GM18873 (cell line): Measurements from ENCODE around the gene SLC11A2.

ENCODE experiments used
- ATAC-seq: cut with Tn5 transposase; IDR thresholded peaks from one replicate; pipeline ENCODE4 v1.9.1; 2021; ENCODE audit warnings: mild to moderate bottlenecking, moderate library complexity, moderate number of reproducible peaks; ENCODE audit not compliant: unreplicated experiment, low FRiP score

The SLC11A2 gene

GRCh38 chr12:51025836-51026638 is at the start of gene SLC11A2:
Gene SLC11A2, minus strand, starts transcription at chr12:51026384. Its CDS starts 15,656 bp downstream, at chr12:51010728.
- peak; percentile 73 for ATAC-seq

- ATAC-seq = no peak
These were observed 49.2 kb upstream of the SLC11A2 start for GRCh38 chr12:51075390-51075789.

DNA sequence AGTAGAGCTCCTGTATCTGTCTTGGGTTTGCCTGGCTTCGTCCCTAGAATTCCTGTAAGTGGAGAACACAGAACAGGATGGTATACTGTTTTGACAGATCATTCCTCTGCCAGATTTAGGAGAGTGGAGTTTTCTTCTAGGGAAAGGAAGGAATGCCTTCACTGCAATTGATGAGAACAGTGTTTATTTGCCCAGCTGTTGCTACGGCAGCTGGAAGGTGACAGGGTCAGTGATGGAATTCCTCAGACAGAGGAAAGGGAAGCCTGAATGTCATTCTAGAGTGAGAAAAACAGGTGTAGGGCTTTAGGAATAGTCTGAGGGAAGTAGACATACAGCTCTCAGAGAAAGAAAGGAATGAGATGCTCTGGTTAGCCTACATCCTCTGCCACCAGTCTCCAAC is 45.5 kb upstream of the SLC11A2 start:
- ATAC-seq = no peak

DNA sequence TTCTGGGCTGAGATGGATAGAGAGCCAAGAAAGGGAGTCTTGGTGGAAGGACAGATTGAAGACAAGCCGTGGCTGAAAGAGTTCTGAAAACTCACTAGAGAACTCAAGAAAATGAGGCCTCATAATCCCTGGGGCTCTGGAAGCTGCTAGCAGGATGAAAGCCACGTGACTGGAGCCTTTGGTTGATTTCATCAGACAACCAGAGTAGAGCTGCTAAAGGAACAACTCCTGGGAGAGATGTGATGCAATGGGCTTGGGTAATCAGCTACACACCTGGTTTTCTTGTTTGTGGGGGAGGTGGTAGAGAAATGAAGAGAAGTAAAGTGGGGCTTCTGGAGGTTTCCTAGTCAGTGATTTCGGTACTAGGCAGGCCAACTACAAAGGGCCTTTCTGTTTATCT is 43.8 kb upstream of the SLC11A2 start:
- no peak for ATAC-seq

DNA sequence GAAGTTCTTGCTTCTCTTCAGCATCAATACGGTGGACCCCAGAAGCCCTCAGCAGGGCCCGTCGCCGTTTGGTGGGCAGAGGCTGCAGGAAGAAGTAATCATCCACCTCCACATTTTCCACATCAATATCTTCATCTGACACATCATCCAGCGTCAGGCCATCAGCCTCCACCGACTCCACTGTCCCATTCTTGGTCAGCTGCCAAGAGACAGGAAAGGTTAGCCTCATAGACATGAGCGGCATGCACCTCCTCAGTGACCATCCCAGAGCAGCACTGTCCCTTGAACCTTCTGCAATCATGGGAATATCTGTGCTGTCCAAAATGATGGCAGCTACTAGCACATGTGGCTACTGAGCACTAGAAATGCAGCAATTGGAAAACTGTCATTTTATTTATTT is 41.6 kb upstream of the SLC11A2 start:
- no peak for ATAC-seq

GRCh38 chr12:51067229-51067628 is 41.0 kb upstream of the SLC11A2 start:
- no peak for ATAC-seq

GRCh38 chr12:51065530-51065929 is 39.3 kb upstream of the SLC11A2 start:
- ATAC-seq = no peak

DNA sequence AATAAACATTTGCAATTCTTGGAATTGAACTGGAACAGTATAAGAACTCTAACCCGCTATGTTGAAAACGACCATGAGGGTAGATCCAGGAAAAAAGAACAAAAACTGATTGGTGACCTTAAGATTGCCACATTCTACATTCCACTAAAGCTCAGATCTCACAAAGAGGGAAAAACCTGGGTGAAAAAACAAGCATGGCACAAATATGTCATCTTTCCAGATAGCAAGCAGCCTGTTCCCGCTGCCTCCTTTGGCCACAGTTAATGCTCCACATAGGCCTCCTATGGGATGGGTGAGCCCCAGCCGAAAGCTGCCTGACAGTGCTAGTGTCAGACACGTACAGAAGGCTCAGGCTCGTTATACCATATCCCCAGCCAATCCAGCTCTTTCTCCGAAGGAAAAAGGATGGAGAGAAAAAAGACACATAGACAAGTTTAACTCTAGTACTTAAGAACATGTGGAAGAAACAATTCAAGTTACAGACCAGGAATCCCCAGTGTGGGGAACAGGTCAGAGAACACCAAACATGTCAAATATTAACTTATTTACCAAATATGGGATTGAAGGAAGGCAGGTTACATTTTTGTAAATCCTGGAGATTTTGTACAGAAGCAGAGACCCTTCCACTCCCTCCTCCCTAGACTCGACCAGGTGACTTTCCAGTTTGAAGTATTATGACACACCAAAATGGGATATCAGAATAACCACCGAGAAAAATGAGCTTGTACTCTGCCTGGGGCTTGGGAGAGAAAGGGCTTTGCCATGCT is 36.6 kb upstream of the SLC11A2 start:
- no peak for ATAC-seq

GRCh38 chr12:51059086-51059485 is 32.9 kb upstream of the SLC11A2 start:
- no peak for ATAC-seq

- ATAC-seq = no peak
These were observed 30.1 kb upstream of the SLC11A2 start for GRCh38 chr12:51056242-51056641.

DNA sequence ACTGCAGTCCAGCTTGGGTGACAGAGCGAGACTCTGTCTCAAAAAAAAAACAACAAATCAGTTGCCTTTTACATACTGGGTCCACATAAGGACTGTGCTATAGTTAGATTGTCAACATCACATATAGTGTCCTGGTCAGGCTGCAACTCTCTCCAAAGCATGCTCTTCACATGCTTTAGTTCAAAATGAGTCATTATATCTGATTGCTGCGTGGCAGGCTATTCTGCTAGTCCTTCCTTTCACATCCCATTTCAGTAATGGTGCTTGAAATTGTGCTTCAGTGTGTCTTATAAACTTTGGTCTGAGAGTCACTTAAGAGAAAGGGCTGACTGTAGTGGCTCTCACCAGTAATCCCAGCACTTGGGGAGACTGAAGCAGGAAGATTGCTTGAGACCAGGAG is 28.9 kb upstream of the SLC11A2 start:
- ATAC-seq = no peak

DNA sequence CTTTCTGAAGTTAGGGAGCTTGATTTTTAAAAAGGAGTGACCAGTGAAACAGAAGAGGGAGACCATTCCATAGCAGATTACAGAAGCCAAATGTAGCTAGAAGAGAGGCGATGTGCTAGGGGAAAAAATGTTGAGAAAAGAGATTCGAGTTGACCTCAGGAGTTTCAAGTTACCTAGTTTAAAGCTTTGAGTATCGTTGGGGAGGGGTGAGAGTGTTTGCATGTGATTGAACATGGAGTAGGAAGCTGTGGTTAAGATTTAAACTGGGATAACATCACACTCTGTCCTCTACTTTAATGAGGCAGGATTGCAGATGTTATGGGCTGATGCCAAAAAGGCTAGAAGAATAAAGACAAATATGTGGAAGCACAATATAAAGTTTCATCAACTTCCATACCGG is 25.6 kb upstream of the SLC11A2 start:
- ATAC-seq = no peak

- no peak for ATAC-seq
These were observed 23.3 kb upstream of the SLC11A2 start for GRCh38 chr12:51049525-51049924.

- ATAC-seq = no peak
These were observed 22.6 kb upstream of the SLC11A2 start for GRCh38 chr12:51048661-51049251.

- ATAC-seq = peak; percentile 97
These were observed 21.7 kb upstream of the SLC11A2 start, which contains the start of gene LETMD1 for GRCh38 chr12:51047655-51048540. Gene LETMD1, plus strand, starts transcription at chr12:51048327. Its CDS starts 30 bp downstream, at chr12:51048357.

DNA sequence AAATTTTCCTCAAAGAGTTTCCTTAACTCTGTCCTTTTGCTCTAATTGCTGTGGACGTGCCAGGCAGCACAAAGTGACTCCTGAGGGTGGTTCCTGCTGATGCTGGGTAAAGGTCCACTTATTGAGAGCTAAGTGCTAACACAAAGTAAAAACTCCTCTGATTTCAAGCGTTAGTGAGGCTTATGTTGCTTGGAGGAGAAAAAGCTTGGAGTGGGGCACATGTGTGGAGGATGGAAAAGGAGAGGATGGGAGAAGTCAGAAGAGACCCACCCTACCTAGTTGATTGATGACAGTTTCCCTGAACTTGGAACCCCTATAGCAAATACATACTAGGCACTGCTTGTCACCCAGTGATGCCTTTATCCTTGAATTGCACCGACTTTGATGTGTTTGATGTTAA is 10.1 kb upstream of the SLC11A2 start:
- ATAC-seq = no peak

GRCh38 chr12:51033457-51034089 is 7.4 kb upstream of the SLC11A2 start:
- no peak for ATAC-seq

GRCh38 chr12:51033048-51033447 is 6.9 kb upstream of the SLC11A2 start:
- no peak for ATAC-seq

DNA sequence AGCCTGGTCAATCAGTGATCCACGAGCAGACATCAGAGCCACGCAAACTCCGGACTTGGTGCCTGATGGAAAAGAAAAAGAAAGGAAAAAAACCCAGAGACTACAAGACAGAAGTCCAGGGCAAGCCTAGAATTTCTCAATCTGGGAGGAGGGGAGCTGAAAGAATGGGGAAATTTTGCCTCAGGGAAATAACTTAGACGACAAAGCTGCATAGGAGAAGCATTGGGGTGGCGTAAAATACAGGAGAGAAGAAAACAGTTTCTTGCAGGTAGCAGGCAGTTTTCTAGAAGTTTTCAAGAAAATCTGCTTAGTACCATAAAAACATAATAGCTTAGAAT is 2.6 kb upstream of the SLC11A2 start:
- no peak for ATAC-seq
